CD4-positive, alpha-beta T cell (primary cell): ENCODE measurements around the gene SKIC8. TPM values are rescaled to one million over a fixed set of nuclear protein-coding genes. Genes with fewer than 3 reads are reported as not detected.

Experiments used
- ATAC-seq: fragments of 200-7000 bp; cut with Tn5 transposase; one replicate; pipeline ENCODE4 v1.10.0; 2022; ENCODE audit warnings: mild to moderate bottlenecking; ENCODE audit not compliant: poor library complexity
- CTCF ChIA-PET: fragments of 350-600 bp; sonication (Branson Sonifier 250); formaldehyde crosslinking; loops from one replicate; lab custom pipeline; 2021; ENCODE audit warnings: antibody characterized with exemption, inconsistent platforms; lab: Charles Lee
- POLR2A ChIA-PET: fragments of 350-600 bp; sonication (Branson Sonifier 250); formaldehyde crosslinking; loops from one replicate; lab custom pipeline; 2021; ENCODE audit warnings: antibody characterized with exemption, inconsistent platforms; lab: Charles Lee
- DNase-seq, 14 experiments: peaks; one replicate each; pipeline ENCODE4 v3.0.0-alpha.2; 2013 to 2020; ENCODE audit warnings: mixed read lengths in 2 of 14
- H3K27ac ChIP-seq, 2 donors: one replicate each; pipeline versions ENCODE4 v1.5.1 to v1.7.0; 2013; ENCODE audit warnings: low read length in 2 of 2, low read depth in 1 of 2, mild to moderate bottlenecking in 1 of 2
- H3K27me3 ChIP-seq, 2 experiments: 1 replicate in 1 of 2; 2 replicates in 1 of 2; pipeline versions ENCODE4 v1.6.1 to v1.7.0; 2013; ENCODE audit warnings: low read length in 2 of 2, control low read depth in 1 of 2, mild to moderate bottlenecking in 1 of 2, moderate library complexity in 1 of 2; ENCODE audit not compliant: insufficient read depth in 2 of 2, control insufficient read depth in 1 of 2
- H3K36me3 ChIP-seq: one replicate; pipeline ENCODE4 v1.6.1; 2013; ENCODE audit warnings: low read length, control low read depth; ENCODE audit not compliant: insufficient read depth
- H3K4me1 ChIP-seq: one replicate; pipeline ENCODE4 v1.6.1; 2013; ENCODE audit warnings: low read length, control low read depth; ENCODE audit not compliant: insufficient read depth
- H3K4me3 ChIP-seq: one replicate; pipeline ENCODE4 v1.5.1; 2013; ENCODE audit warnings: mild to moderate bottlenecking, low read length, moderate library complexity
- H3K9me3 ChIP-seq, 2 experiments: 1 replicate in 1 of 2; 2 replicates in 1 of 2; pipeline versions ENCODE4 v1.6.1 to v1.7.0; 2013; ENCODE audit warnings: low read length in 2 of 2, mild to moderate bottlenecking in 2 of 2, control low read depth in 1 of 2, moderate library complexity in 1 of 2; ENCODE audit not compliant: control insufficient read depth in 1 of 2, insufficient read depth in 1 of 2
- H3K27ac Mint-ChIP-seq: one replicate; pipeline ENCODE4 v1.8.0; 2020; ENCODE audit warnings: mixed read lengths
- H3K27me3 Mint-ChIP-seq: one replicate; pipeline ENCODE4 v1.8.0; 2021; ENCODE audit warnings: mixed read lengths
- H3K36me3 Mint-ChIP-seq: one replicate; pipeline ENCODE4 v1.8.0; 2021; ENCODE audit warnings: low read depth, mixed read lengths
- H3K4me1 Mint-ChIP-seq: one replicate; pipeline ENCODE4 v1.8.0; 2021; ENCODE audit warnings: low read depth, mixed read lengths
- H3K4me3 Mint-ChIP-seq: one replicate; pipeline ENCODE4 v1.8.0; 2020; ENCODE audit warnings: mild to moderate bottlenecking, mixed read lengths
- H3K9me3 Mint-ChIP-seq: one replicate; pipeline ENCODE4 v1.8.0; 2020; ENCODE audit warnings: mixed read lengths
- intact Hi-C, 2 experiments: fragments of 100-400 bp; cut with DNase I in 1 of 2; cut with micrococcal nuclease in 1 of 2; formaldehyde crosslinking; loops; one replicate each; pipeline versions ENCODE4 v1.15.1 to v1.9.0; 2023 to 2025; cut with DNase I, micrococcal nuclease
- total RNA-seq, 174 experiments: library from RNA in 2 of 174; stranded (reverse) in 2 of 174; gene quantifications; one replicate each; pipeline ENCODE4 v1.2.3 and lab custom pipeline; 2021 to 2026
- TF ChIP-seq, protein P1 (sequence below): fragments of 200-600 bp; IDR thresholded peaks from one replicate; pipeline ENCODE4 v1.8.0; 2022; ENCODE audit warnings: antibody characterized with exemption, mild to moderate bottlenecking

The SKIC8 gene
- total RNA-seq, 2 experiments from 2014 or later, result 13.3 to 16.7 TPM

DNA sequence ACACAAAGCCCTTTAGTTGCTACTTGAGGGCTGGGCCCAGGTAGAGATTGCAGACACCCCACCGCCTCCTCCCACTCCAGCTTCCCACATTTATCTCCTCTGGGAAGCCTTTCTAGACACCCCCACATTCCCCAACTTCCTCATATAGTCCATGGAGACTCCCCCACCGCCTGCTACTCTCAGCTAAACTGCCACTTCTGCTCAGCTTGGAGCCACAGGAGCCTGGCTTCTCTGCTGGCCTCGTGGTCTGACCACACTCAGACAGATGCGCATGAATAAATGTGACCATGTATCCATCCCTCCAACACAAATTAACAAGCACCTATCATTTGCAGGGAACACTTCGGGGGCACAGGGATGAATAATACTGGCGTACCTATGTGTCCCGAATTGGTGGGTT, 54.5 kb downstream of the SKIC8 start:
- intact Hi-C loops, result loop anchor here in 1 of 2 experiments (5.0 kb wide), 1 partner anchor 113 kb away; the partner anchor contains the start of gene CIB2
- TF ChIP-seq, protein P1, sequence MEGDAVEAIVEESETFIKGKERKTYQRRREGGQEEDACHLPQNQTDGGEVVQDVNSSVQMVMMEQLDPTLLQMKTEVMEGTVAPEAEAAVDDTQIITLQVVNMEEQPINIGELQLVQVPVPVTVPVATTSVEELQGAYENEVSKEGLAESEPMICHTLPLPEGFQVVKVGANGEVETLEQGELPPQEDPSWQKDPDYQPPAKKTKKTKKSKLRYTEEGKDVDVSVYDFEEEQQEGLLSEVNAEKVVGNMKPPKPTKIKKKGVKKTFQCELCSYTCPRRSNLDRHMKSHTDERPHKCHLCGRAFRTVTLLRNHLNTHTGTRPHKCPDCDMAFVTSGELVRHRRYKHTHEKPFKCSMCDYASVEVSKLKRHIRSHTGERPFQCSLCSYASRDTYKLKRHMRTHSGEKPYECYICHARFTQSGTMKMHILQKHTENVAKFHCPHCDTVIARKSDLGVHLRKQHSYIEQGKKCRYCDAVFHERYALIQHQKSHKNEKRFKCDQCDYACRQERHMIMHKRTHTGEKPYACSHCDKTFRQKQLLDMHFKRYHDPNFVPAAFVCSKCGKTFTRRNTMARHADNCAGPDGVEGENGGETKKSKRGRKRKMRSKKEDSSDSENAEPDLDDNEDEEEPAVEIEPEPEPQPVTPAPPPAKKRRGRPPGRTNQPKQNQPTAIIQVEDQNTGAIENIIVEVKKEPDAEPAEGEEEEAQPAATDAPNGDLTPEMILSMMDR, result no peak
- no peak overlapping the region for H3K27ac Mint-ChIP-seq
- ChIA-PET CTCF (no interaction called here), POLR2A (no interaction called here)
- no peaks in the 10 kb centered on the region for H3K9me3 Mint-ChIP-seq
- H3K27me3 Mint-ChIP-seq, result no peaks in the 10 kb centered on the region
- no peak for DNase-seq
- Histone ChIP-seq H3K27ac (no peak overlapping the region), H3K36me3 (no peaks in the 10 kb centered on the region), H3K4me1 (peaks cover 5% of the 10 kb centered on the region), H3K27me3 (no peaks in the 10 kb centered on the region), H3K9me3 (no peaks in the 10 kb centered on the region), H3K4me3 (no peak overlapping the region)
- peaks cover 4% of the 10 kb centered on the region for H3K4me1 Mint-ChIP-seq
- ATAC-seq, result no peak
- H3K4me3 Mint-ChIP-seq, result no peak overlapping the region
- H3K36me3 Mint-ChIP-seq, result no peaks in the 10 kb centered on the region

DNA sequence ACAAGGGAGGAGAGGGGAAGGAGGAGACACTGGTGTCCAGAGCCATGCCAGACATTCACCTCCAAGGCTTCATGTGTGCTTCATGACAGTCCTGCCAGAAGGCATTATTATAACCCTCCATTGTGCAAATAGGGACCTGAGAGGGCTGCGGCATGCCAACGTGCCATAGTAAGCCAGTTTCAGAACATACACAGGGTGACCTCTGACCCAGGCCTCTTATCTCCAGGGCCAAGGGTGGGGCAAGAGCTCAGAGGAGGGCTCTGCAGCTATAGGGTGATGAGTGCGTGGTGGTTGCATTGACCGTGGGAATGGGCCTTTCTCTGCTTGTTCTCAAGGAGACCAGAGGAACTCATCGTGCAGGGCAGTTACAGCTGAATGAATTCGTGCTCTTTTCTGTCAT, 55.3 kb downstream of the SKIC8 start:
- intact Hi-C loops, result loop anchor here in 1 of 2 experiments (5.0 kb wide), 1 partner anchor 112 kb away; the partner anchor contains the start of gene CIB2
- POLR2A ChIA-PET, result no interaction called here
- H3K9me3 Mint-ChIP-seq, result no peaks in the 10 kb centered on the region
- no peaks in the 10 kb centered on the region for H3K36me3 Mint-ChIP-seq
- no peak for ATAC-seq
- H3K4me3 ChIP-seq, result no peak overlapping the region
- no peak overlapping the region for H3K27ac ChIP-seq
- no peaks in the 10 kb centered on the region for H3K9me3 ChIP-seq
- H3K4me1 ChIP-seq, result peaks cover 5% of the 10 kb centered on the region
- no peak for DNase-seq
- H3K4me3 Mint-ChIP-seq, result no peak overlapping the region
- no peaks in the 10 kb centered on the region for H3K27me3 ChIP-seq
- no peaks in the 10 kb centered on the region for H3K36me3 ChIP-seq
- peaks cover 4% of the 10 kb centered on the region for H3K4me1 Mint-ChIP-seq
- H3K27ac Mint-ChIP-seq, result no peak overlapping the region
- TF ChIP-seq, protein P1, result no peak
- CTCF ChIA-PET, result no interaction called here
- no peaks in the 10 kb centered on the region for H3K27me3 Mint-ChIP-seq

DNA sequence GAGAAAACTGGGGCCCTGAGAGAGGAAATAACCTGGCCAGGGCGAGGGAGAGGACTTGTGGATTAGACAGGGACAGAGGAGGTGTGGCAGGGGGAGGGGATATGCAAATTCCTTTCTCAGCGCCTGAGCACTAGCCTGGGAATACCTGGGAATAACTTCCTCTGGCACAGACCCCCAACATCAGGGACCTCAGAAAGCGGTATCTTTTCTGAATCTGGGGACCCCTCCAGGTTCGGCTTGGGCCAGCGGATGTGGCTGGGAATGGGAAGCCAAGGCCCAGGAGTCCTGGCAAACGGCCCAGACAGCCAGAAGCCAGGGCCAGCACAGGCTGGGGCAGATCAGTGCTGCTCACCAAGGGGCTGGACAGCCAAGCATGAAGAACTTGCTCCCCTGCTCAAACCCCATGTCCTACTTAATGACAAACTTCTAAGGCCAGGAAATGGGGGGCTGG, 55.9 kb downstream of the SKIC8 start:
- H3K4me3 Mint-ChIP-seq, result no peak overlapping the region
- H3K27ac Mint-ChIP-seq, result no peak overlapping the region
- no peaks in the 10 kb centered on the region for H3K9me3 Mint-ChIP-seq
- Histone ChIP-seq H3K4me3 (no peak overlapping the region), H3K27me3 (no peaks in the 10 kb centered on the region), H3K27ac (no peak overlapping the region), H3K36me3 (no peaks in the 10 kb centered on the region), H3K4me1 (peaks cover 5% of the 10 kb centered on the region), H3K9me3 (no peaks in the 10 kb centered on the region)
- ATAC-seq (no peak), DNase-seq (no peak)
- H3K4me1 Mint-ChIP-seq, result peaks cover 4% of the 10 kb centered on the region
- TF ChIP-seq, protein P1, result no peak
- intact Hi-C loops, result loop anchor here in 1 of 2 experiments (5.0 kb wide), 1 partner anchor 111 kb away; the partner anchor contains the start of gene CIB2
- H3K27me3 Mint-ChIP-seq, result no peaks in the 10 kb centered on the region
- CTCF ChIA-PET, result interaction anchor here (0.7 kb wide), 1 partner anchor 8 kb away, joined by 3 read pairs; no protein-coding TSS in a partner anchor
- POLR2A ChIA-PET, result no interaction called here
- H3K36me3 Mint-ChIP-seq, result no peaks in the 10 kb centered on the region
